GM21717 (cell line): ENCODE data around the gene DUSP23.

Experiments
- ATAC-seq: cut with Tn5 transposase; IDR thresholded peaks from one replicate; pipeline ENCODE4 v1.9.1; 2021; ENCODE audit warnings: mild to moderate bottlenecking, moderate library complexity; ENCODE audit not compliant: unreplicated experiment

Gene DUSP23

GRCh38 chr1:159783724-159784123 lies 3.0 kb downstream of the DUSP23 start:
- ATAC-seq, result no peak

DNA sequence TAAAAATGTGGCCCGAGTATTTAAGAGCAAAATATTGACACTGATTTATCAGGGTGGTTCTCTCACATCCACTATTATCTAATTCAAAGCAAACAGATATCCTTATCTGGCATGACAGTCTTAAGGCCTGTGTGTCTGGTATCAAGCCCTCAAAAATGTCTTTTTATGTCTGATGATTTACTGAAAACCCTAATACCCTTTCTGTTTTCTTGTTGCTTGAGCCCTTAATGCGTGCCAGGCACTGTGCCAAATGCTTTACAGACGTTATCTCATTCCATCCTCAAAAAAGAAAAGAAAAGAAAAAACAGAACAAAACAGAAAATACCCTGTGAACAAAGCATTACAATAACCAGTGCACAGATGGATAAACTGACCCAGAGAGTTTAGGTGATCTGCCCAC lies 5.7 kb downstream of the DUSP23 start:
- ATAC-seq, result no peak

- ATAC-seq, result no peak
These were observed 6.2 kb downstream of the DUSP23 start for GRCh38 chr1:159786966-159787365.

- ATAC-seq, result no peak
These were observed 9.6 kb downstream of the DUSP23 start for GRCh38 chr1:159790237-159790917.

- no peak for ATAC-seq
These were observed 10.3 kb downstream of the DUSP23 start for GRCh38 chr1:159791031-159791430.

DNA sequence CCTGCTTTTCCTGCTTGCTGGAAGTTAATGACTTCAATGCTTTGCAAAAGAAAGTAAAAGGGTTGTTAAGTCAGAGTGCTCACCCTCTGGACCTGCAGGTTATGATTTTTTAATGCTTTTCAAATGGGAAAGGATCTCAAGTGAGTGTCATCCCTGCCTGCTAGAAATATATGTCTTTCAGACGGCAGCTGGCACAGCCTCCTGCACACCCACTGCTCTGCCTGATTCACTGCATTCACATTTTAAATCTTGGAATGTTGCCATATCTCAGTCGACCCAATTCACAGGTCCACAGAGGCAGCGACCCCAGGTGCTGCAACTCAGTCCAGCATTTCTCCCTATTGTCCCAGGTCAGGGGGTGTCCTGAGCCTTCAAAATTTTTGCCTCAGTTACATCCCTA lies 10.7 kb downstream of the DUSP23 start:
- no peak for ATAC-seq

DNA sequence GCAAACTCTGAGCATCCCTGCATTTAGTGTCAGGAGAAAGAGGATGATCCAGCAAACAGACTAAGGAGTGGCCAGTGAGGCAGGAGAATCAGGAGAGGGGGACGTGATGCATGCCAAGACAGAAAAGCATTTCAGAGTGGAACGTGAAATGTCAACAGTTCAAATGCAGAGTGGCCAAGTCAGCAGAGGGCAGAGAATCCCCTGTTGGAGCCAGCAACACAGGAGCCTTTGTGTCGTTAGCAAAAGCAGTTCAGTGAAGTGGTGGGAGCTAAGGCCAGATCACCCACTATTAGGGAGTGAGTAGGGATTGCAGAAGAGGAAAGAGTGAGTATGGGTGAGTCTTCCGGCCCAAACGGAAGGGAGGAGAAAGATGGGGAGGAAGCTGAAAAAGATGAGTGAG lies 14.8 kb downstream of the DUSP23 start:
- no peak for ATAC-seq

GRCh38 chr1:159798893-159799292 lies 18.1 kb downstream of the DUSP23 start:
- no peak for ATAC-seq

- ATAC-seq, result no peak
These were observed 18.8 kb downstream of the DUSP23 start for GRCh38 chr1:159799446-159799985.

DNA sequence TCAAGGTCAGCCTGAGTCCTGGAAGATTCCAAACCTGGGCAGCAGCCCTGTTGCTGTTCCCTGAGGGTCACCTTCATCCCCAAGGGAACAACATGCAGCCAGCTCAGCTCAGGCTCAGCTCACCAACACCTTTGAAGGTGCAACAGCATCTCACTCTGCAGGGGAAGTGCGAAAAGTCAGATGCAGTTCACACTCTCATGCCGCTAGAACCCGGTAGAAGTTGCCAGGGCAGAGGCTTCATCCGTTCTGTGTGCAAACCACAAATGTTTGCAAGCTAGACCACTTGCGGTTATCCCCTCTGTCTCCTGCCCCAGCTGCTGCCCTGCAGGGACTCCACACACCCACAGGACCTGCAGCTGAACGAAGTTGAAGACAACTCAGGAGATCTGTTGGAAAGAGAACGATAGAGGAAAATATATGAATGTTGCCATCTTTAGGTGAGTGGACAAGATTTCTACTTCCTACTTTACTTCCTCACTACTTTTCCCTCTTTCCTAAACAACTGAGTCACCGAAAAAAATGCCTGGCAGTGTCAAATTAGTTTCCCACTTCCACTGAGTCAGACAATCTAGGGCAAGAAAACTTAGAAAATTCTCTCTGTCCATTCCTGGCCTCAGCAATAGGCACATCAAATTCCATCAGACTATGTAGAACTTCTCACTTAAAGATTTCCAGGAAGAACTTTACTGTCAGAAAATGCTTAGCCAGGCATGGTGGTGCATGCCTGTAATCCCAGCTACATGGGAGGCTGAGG lies 19.6 kb downstream of the DUSP23 start:
- no peak for ATAC-seq

GRCh38 chr1:159802111-159802510 lies 21.3 kb downstream of the DUSP23 start, which contains the start of gene FCRL6:
Gene FCRL6 (plus strand): TSS chr1:159802360. CDS start chr1:159802425, 65 bp downstream.
- ATAC-seq, result no peak

GRCh38 chr1:159803956-159804689 lies 23.4 kb downstream of the DUSP23 start:
- ATAC-seq, result no peak

- ATAC-seq, result no peak
These were observed 24.2 kb downstream of the DUSP23 start for GRCh38 chr1:159804924-159805323.

DNA sequence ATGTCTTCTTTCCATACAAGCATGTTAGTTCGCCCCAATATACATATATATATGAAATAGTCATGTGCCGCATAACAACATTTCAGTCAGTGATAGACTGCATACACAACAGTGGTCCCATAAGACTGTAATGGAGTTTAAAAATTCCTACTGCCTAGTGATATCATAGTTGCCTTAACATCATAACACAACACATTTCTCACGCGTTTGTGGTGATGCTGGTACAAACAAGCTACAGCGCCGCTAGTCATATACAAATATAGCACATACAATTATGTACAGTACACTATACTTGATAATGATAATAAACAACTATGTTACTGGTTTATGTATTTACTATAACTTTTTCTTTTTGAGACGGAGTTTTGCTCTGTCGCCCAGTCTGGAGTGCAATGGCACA lies 35.2 kb downstream of the DUSP23 start:
- ATAC-seq, result no peak

DNA sequence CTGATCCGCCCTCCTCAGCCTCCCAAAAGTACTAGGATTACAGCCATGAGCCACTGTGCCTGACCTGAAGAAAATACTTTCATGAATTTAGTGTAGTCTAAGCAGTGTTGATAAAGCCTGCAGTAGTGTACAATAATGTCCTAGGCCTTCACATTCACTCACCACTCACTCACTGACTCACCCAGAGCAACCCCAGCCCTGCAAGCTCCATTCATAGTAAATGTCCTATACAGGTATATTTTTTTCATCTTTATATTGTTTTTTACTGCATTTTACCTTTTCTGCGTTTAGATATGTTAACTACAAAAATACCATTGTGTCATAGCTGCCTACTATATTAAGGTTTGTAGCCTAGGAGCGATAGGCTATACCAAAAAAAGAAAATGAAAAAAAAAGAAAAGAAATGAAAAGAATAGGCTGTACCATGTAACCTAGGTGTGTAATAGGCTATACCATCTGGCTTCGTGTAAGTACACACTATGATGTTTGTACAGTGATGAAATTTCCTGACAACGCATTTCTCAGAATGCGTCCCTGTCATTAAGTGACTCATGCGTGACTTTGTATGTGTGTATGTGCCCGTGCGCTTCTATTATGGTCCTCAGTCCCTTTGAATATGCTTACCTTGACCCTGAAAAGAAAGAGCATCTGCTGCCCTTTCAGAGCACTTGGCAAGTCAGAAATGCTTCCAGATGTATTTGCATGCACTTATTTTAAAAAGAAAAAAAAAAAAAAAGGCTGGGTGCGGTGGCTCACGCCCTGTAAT lies 36.7 kb downstream of the DUSP23 start:
- ATAC-seq, result no peak

DNA sequence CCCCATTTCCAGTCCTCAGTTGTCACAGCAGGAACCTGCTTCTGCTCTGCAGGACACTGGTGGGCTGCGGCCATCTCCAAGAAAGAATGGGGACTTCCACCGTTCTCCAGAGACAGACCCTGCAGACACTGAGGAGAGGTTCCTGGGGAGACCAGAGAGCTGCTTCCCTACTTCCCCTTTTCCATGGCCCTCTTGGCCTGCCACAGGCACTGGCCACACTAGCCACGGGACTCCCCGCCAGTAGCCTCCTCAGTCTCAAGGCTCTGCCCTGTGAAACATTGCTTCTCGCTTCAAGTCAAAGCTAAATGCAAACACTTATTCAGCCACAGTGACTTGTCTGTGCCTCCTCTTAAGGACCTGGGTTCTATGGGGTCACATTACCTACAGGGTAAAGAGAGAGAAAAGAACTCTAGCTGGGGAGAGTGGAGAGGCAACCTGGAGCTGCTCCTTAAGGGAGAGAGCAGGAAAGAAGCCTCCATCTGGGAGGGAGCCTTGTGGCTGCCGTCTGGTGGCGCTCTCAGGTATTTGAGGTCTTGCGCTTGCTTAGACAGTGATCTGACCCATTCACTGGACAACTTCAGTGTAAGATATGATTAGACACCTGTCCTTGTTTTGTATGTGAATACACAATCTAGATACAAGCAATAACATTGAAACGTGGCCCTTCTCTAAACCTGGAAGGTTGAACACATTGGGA lies 40.6 kb downstream of the DUSP23 start:
- ATAC-seq, result no peak

DNA sequence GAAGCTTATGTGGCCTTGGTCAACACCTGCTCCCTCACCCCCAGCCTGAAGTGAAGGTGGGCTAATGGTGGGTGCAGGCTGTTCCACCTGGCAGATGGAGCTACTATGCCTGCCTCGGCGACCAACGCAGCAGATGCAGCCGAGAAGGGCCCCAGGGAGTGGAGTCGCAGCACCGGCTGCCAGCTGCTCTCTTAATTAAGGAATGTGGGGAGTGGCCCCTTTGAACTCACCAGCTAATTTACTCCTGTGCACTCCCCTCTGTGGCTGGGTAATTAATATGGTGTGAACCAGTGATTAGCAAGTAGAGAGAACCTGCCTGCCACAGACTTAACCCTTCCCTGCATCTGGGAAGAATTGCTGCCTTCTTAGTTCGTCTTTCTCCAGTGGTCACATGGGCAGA lies 42.6 kb downstream of the DUSP23 start:
- no peak for ATAC-seq

DNA sequence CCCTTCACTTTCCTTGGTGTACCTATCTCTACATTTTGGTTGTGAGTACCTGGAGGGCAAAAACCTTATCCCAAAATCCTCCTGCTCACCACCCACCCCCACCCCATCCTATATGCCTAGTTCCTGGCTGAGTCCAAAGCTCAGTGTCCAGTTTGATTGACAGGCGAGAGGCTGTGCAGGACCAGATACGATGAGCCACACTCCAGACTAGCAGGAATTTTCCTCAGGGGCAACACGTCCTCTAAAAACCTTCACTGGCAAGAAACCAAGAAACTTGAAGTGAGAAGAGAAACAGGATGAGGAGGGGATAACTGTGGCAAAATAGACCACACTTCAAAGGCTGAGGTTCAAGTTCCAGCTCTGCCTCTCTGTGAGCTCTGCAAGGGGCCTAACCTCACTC lies 44.8 kb downstream of the DUSP23 start:
- no peak for ATAC-seq

DNA sequence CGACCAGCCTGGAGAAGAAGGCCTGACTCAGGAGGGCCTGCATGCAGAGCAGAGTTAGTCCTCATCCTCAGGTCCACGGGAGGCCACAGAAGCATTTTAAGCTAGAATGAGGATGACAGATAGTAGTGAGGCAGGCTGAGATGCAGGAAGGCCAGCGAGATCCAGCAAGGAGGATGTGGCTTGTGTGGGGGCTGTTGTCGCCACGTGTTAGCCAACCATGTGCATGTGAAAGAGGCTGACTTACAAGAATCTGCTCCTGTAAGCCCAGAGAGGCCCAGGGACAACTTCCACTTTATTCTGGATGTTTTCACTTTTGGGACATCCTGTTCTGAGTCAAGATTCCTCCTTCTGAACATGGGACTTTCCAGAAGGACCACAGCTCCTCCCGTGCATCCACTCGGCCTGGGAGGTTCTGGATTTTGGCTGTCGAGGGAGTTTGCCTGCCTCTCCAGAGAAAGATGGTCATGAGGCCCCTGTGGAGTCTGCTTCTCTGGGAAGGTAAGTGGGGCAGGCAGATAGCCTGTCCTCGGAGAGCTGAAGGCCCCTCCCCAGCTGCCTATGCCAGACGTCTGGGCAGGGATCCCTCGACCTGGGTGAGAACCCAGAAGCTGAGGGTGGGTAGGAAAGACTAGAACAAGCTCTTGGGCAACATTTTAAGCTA lies 45.8 kb downstream of the DUSP23 start, which contains the start of gene SLAMF8:
SLAMF8 (plus strand) TSS at position 433 of the 661 bp plus-strand sequence; CDS start at position 459, 26 bp downstream.
- ATAC-seq, result no peak

DNA sequence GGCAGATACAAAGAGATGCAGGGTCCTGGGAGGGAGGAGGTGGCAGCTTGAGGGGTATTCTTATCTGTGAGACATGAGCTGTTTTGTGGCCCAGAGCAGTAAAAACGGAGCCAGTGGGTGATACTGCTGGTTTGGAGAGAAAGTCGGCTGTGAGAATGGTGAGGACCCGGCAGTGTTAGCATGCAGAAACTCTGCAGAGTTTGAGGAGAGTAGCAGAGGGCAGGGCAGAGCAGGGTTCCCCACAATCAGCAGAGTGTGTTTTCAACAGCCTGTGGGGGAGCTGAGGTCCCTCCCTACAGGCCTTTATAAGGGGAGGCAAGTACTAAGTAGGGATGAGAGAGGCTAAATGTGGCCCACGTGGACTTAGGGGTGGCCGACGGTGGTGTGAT lies 46.3 kb downstream of the DUSP23 start:
- no peak for ATAC-seq
